ENCODE measurements around the gene IGF2. TPM values are rescaled to one million over a fixed set of nuclear protein-coding genes. Genes with fewer than 3 reads are reported as not detected.

The IGF2 gene
- total and polyA plus RNA-seq, 10 of the 15 experiments (the other 5 are each of a cell fraction or from before 2014, with no cell fraction given), result 0.41 TPM; not detected in 9

DNA sequence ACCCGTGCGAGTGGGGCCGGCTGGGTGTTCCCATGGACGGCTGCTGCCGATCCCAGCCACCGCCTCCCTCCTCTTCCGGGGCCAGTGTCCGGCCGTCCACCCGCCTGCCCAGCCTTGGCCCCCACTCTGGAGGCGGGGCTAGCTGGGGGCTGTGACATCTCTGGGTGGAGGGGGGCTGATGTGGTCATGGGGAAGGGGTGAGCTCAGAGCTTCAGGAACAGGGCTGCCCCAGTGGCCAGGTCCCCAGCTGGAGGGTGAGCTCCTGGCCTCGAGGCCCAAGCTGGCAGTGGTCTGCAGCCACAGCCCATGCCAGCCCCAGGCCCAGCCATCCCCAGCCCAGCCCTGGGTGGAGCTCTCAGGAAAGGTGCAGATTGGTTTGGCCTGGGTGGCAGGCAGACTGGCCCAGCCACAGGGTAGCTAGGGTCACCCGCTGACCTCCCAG, 19.1 kb upstream of the IGF2 start:
- intact Hi-C loops (cut with micrococcal nuclease; ENCODE audit: unreplicated experiment) (no loop called here), in situ Hi-C loops (cut with MboI) (no loop called here)
- Histone ChIP-seq H3K36me3 (ENCODE audit: control insufficient read depth in 2 of 2, insufficient read depth in 2 of 2, low read length in 1 of 2) (no peaks in the 10 kb centered on the region), H3K4me1 (ENCODE audit: control insufficient read depth, insufficient read depth, low read length) (no peaks in the 10 kb centered on the region), H3K27ac (ENCODE audit: control insufficient read depth, insufficient read depth) (no peak overlapping the region), H3K9ac (ENCODE audit: control insufficient read depth, insufficient read depth, low read length) (no peak overlapping the region), H4K20me1 (ENCODE audit: control insufficient read depth, insufficient read depth) (no peaks in the 10 kb centered on the region), H3K4me3 (no peak overlapping the region), H3K4me2 (ENCODE audit: control insufficient read depth, insufficient read depth) (no peak overlapping the region), H3K79me2 (ENCODE audit: control insufficient read depth, insufficient read depth, low read length) (no peaks in the 10 kb centered on the region), H3K27me3 (replicated peaks in 1 of 2; ENCODE audit: control insufficient read depth in 2 of 2, insufficient read depth in 2 of 2, low read length in 1 of 2) (no peaks in the 10 kb centered on the region), H2AFZ (ENCODE audit: control insufficient read depth, low read depth, low read length) (no peak overlapping the region), H3K9me3 (replicated peaks; ENCODE audit: control insufficient read depth, insufficient read depth, low read length) (no peaks in the 10 kb centered on the region)
- ChIA-PET RAD21 (ENCODE audit: unreplicated experiment) (interaction anchor here (0.5 kb wide), 1 partner anchor 119 kb away, joined by 3 read pairs; no protein-coding TSS in a partner anchor), CTCF (interaction anchor here (1.1 kb wide), 1 partner anchor 334 kb away, joined by 3 read pairs; no protein-coding TSS in a partner anchor), POLR2A (no interaction called here), SMC1A (ENCODE audit: uncharacterized antibody, unreplicated experiment) (no interaction called here)
- ATAC-seq (no peak), DNase-seq (ENCODE audit: low read depth, low spot score) (no peak), FAIRE-seq (no peak)
- 27% methylated on average over 13 of the region's 13 CpGs for WGBS (ENCODE audit: insufficient coverage, insufficient replicate concordance, low lambda C conversion rate, missing lambda C conversion rate)
- BruUV-seq (replicated peaks), result no TSS peak
- TF ChIP-seq SMC3 (IDR thresholded peaks at IDR 0.05; ENCODE audit: borderline replicate concordance, low read length) (no peak), CREB1 (IDR thresholded peaks at IDR 0.05; ENCODE audit: low read depth) (no peak), PAX5 (IDR thresholded peaks at IDR 0.05; ENCODE audit: borderline replicate concordance, low read depth, low read length) (no peak), SMAD1 (IDR thresholded peaks at IDR 0.05; ENCODE audit: low read depth, partially characterized antibody) (no peak), POU2F2 (IDR thresholded peaks at IDR 0.05; ENCODE audit: borderline replicate concordance, low read depth, low read length) (no peak), SIX5 (IDR thresholded peaks at IDR 0.05; ENCODE audit: low read depth, low read length, severe bottlenecking) (no peak), SIN3A (IDR thresholded peaks at IDR 0.05; ENCODE audit: low read depth, low read length) (no peak), KAT2A (conservative IDR thresholded peaks at IDR 0.05; ENCODE audit: control insufficient read depth, low read depth, low read length) (no peak), IKZF1 (conservative IDR thresholded peaks at IDR 0.05) (no peak), SUZ12 (IDR thresholded peaks at IDR 0.05; ENCODE audit: unreplicated experiment) (no peak), CBX3 (IDR thresholded peaks at IDR 0.05; ENCODE audit: borderline replicate concordance, low read depth) (no peak)
- TF ChIP-seq, protein P1, sequence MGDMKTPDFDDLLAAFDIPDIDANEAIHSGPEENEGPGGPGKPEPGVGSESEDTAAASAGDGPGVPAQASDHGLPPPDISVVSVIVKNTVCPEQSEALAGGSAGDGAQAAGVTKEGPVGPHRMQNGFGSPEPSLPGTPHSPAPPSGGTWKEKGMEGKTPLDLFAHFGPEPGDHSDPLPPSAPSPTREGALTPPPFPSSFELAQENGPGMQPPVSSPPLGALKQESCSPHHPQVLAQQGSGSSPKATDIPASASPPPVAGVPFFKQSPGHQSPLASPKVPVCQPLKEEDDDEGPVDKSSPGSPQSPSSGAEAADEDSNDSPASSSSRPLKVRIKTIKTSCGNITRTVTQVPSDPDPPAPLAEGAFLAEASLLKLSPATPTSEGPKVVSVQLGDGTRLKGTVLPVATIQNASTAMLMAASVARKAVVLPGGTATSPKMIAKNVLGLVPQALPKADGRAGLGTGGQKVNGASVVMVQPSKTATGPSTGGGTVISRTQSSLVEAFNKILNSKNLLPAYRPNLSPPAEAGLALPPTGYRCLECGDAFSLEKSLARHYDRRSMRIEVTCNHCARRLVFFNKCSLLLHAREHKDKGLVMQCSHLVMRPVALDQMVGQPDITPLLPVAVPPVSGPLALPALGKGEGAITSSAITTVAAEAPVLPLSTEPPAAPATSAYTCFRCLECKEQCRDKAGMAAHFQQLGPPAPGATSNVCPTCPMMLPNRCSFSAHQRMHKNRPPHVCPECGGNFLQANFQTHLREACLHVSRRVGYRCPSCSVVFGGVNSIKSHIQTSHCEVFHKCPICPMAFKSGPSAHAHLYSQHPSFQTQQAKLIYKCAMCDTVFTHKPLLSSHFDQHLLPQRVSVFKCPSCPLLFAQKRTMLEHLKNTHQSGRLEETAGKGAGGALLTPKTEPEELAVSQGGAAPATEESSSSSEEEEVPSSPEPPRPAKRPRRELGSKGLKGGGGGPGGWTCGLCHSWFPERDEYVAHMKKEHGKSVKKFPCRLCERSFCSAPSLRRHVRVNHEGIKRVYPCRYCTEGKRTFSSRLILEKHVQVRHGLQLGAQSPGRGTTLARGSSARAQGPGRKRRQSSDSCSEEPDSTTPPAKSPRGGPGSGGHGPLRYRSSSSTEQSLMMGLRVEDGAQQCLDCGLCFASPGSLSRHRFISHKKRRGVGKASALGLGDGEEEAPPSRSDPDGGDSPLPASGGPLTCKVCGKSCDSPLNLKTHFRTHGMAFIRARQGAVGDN (IDR thresholded peaks at IDR 0.05), result no peak

All from GM12878 (cell line).